ENCODE results near the gene ZFPM1. TPM values are rescaled to one million over a fixed set of nuclear protein-coding genes. Genes with fewer than 3 reads are reported as not detected.
A peak's percentile ranks its signal among the peaks of the same experiment; 100 is the strongest.

The ZFPM1 gene
- total and polyA plus RNA-seq, 12 donors = 0.37 to 23.8 (median 3.5) TPM

GRCh38 chr16:88446736-88447135 lies 6.3 kb upstream of the ZFPM1 start:
- DNase-seq = no peak
- Histone ChIP-seq H3K4me1 (replicated peaks in 1 of 2) (peaks cover 0 to 8% of the 10 kb centered on the region in 2 donors), H3K27ac (no peak overlapping the region), H3K27me3 (no peaks in the 10 kb centered on the region), H3K9me3 (replicated peaks in 1 of 3) (no peaks in the 10 kb centered on the region), H3K36me3 (replicated peaks in 1 of 2) (no peaks in the 10 kb centered on the region), H3K4me3 (no peak overlapping the region)
- TF ChIP-seq POLR2A (IDR thresholded peaks at IDR 0.05) = no peak
- TF ChIP-seq CTCF (IDR thresholded peaks at IDR 0.05) = no peak
- intact Hi-C loops (cut with DNase I) = no loop called here
- 85 to 93% (median 89%) methylated on average over 25 to 26 of the region's 26 CpGs for WGBS, 4 donors

DNA sequence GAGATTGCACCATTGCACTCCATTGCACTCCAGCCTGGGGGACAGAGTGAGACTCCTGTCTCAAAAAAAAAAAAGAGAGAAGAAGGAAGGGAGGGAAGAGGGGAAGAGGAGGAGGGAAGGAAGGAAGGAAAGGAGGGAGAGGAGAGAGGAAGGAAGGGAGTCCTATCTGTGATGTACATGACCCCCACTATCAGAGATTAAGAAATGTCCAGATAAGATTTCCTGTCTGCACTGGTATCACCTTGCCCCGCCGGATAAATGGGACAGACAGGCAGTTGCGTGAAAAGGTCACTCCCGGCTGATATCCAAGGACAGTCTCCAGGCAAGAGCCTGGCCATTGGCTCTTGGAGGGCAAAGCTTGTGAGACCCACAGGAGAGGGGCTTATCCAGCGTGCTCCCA lies 5.2 kb upstream of the ZFPM1 start:
- no peaks in the 10 kb centered on the region for H3K36me3 ChIP-seq (replicated peaks in 1 of 2)
- no peaks in the 10 kb centered on the region for H3K27me3 ChIP-seq
- intact Hi-C loops (cut with DNase I) = no loop called here
- H3K4me1 ChIP-seq (replicated peaks in 1 of 2) = peaks cover 5 to 14% of the 10 kb centered on the region in 2 donors
- TF ChIP-seq POLR2A (IDR thresholded peaks at IDR 0.05) (no peak), CTCF (IDR thresholded peaks at IDR 0.05) (no peak)
- no peak overlapping the region for H3K4me3 ChIP-seq
- peak in 1 of 7 donors; percentile 19 for DNase-seq
- no peak overlapping the region for H3K27ac ChIP-seq
- WGBS, 4 donors = 22 to 35% (median 25%) methylated on average over 4 to 5 of the region's 5 CpGs
- H3K9me3 ChIP-seq (replicated peaks in 1 of 3) = no peaks in the 10 kb centered on the region

- Histone ChIP-seq H3K4me1 (replicated peaks in 1 of 2) (peaks cover 5 to 14% of the 10 kb centered on the region in 2 donors), H3K27ac (no peak overlapping the region), H3K27me3 (no peaks in the 10 kb centered on the region), H3K4me3 (no peak overlapping the region), H3K9me3 (replicated peaks in 1 of 3) (no peaks in the 10 kb centered on the region), H3K36me3 (replicated peaks in 1 of 2) (no peaks in the 10 kb centered on the region)
- WGBS, 4 donors = 56 to 73% (median 63%) methylated on average over 25 to 26 of the region's 26 CpGs
- TF ChIP-seq CTCF (IDR thresholded peaks at IDR 0.05) (no peak), POLR2A (IDR thresholded peaks at IDR 0.05) (no peak)
- DNase-seq = no peak
- intact Hi-C loops (cut with DNase I) = no loop called here
These were observed 4.4 kb upstream of the ZFPM1 start for GRCh38 chr16:88448461-88449266.

- Histone ChIP-seq H3K27ac (no peak overlapping the region), H3K27me3 (no peaks in the 10 kb centered on the region), H3K36me3 (replicated peaks in 1 of 2) (no peaks in the 10 kb centered on the region), H3K4me3 (no peak overlapping the region), H3K9me3 (replicated peaks in 1 of 3) (no peaks in the 10 kb centered on the region), H3K4me1 (replicated peaks in 1 of 2) (peaks cover 11 to 19% of the 10 kb centered on the region in 2 donors)
- TF ChIP-seq POLR2A (IDR thresholded peaks at IDR 0.05) (no peak), CTCF (IDR thresholded peaks at IDR 0.05) (no peak)
- intact Hi-C loops (cut with DNase I) = no loop called here
- 64 to 74% (median 69%) methylated on average over 5 of the region's 5 CpGs for WGBS, 4 donors
- no peak for DNase-seq
These were observed 3.9 kb upstream of the ZFPM1 start for GRCh38 chr16:88449267-88449561.
